PFSK-1 (cell line): ENCODE results near the gene RYR1.

Experiments
- FOXP2 ChIP-seq: optimal IDR thresholded peaks from 2 replicates; pipeline ENCODE3; 2011; ENCODE audit warnings: borderline replicate concordance, control low read depth, inconsistent platforms; ENCODE audit not compliant: insufficient read depth; ENCODE audit errors: extremely low read length, extremely low read depth
- POLR2AphosphoS5 ChIP-seq: IDR thresholded peaks from 2 replicates; pipeline ENCODE4 v1.6.1; 2012; ENCODE audit warnings: low read depth, mild to moderate bottlenecking, control low read depth, low read length, moderate library complexity
- REST ChIP-seq, 2 experiments: IDR thresholded peaks; 2 replicates each; pipeline versions ENCODE4 v1.6.1 to v1.8.0; 2011 to 2012; ENCODE audit warnings: low read depth in 2 of 2, low read length in 2 of 2, control low read depth in 1 of 2, inconsistent platforms in 1 of 2, mild to moderate bottlenecking in 1 of 2, moderate library complexity in 1 of 2; ENCODE audit not compliant: insufficient read depth in 1 of 2
- SIN3A ChIP-seq: IDR thresholded peaks from 2 replicates; pipeline ENCODE4 v1.6.1; 2012; ENCODE audit warnings: mild to moderate bottlenecking, low read length, moderate library complexity, borderline replicate concordance; ENCODE audit not compliant: insufficient read depth
- TAF1 ChIP-seq: IDR thresholded peaks from 2 replicates; pipeline ENCODE4 v1.6.1; 2012; ENCODE audit warnings: low read length, control low read depth, borderline replicate concordance; ENCODE audit not compliant: insufficient read depth

Gene RYR1

GRCh38 chr19:38549942-38550341, 116.5 kb downstream of the RYR1 start:
- TF ChIP-seq TAF1 = no peak
- TF ChIP-seq FOXP2 = no peak
- TF ChIP-seq REST (IDR thresholded peaks at IDR 0.05; ENCODE audit: insufficient read depth in 1 of 2, low read depth in 2 of 2, low read length in 2 of 2) = no peak
- TF ChIP-seq POLR2AphosphoS5 = no peak

GRCh38 chr19:38550376-38550775, 116.9 kb downstream of the RYR1 start:
- TF ChIP-seq TAF1 = no peak
- TF ChIP-seq POLR2AphosphoS5 = no peak
- no peak for TF ChIP-seq FOXP2
- no peak for TF ChIP-seq SIN3A
- no peak for TF ChIP-seq REST (IDR thresholded peaks at IDR 0.05; ENCODE audit: insufficient read depth in 1 of 2, low read depth in 2 of 2, low read length in 2 of 2)

GRCh38 chr19:38551450-38551813, 117.9 kb downstream of the RYR1 start:
- TF ChIP-seq POLR2AphosphoS5 = no peak
- TF ChIP-seq REST (IDR thresholded peaks at IDR 0.05; ENCODE audit: insufficient read depth in 1 of 2, low read depth in 2 of 2, low read length in 2 of 2) = no peak
- TF ChIP-seq TAF1 = no peak
- TF ChIP-seq FOXP2 = no peak
- TF ChIP-seq SIN3A = no peak

- TF ChIP-seq REST (IDR thresholded peaks at IDR 0.05; ENCODE audit: insufficient read depth in 1 of 2, low read depth in 2 of 2, low read length in 2 of 2) (no peak), SIN3A (no peak), TAF1 (no peak), FOXP2 (no peak), POLR2AphosphoS5 (no peak)
Observed at GRCh38 chr19:38554676-38555141, 121.2 kb downstream of the RYR1 start.

GRCh38 chr19:38555200-38555599, 121.7 kb downstream of the RYR1 start:
- TF ChIP-seq POLR2AphosphoS5 (no peak), TAF1 (no peak), REST (IDR thresholded peaks at IDR 0.05; ENCODE audit: insufficient read depth in 1 of 2, low read depth in 2 of 2, low read length in 2 of 2) (no peak), FOXP2 (no peak)
